Subcutaneous adipose tissue (tissue), 4 donors: Measurements from ENCODE around the gene PRKG1. TPM values are rescaled to one million over a fixed set of nuclear protein-coding genes. Genes with fewer than 3 reads are reported as not detected.

Experiments used
- CTCF ChIP-seq: fragments of 450-650 bp; IDR thresholded peaks from one replicate; pipeline ENCODE4 v1.5.1; 2016; ENCODE audit warnings: low read depth, mild to moderate bottlenecking, control low read depth, antibody characterized with exemption, moderate library complexity
- total RNA-seq, 4 donors: library from RNA; depleted of rRNA; stranded (reverse); fragments of >200 nt; gene quantifications; one replicate each; pipeline ENCODE4 v1.1.0, GENCODE V29; 2016

PRKG1 gene
- total RNA-seq, 4 donors from 2014 or later = 7.6 to 17.2 (median 10.7) TPM

- no peak for TF ChIP-seq CTCF
Measured at GRCh38 chr10:51075873-51076229, 1.6 kb downstream of the PRKG1 start.

DNA sequence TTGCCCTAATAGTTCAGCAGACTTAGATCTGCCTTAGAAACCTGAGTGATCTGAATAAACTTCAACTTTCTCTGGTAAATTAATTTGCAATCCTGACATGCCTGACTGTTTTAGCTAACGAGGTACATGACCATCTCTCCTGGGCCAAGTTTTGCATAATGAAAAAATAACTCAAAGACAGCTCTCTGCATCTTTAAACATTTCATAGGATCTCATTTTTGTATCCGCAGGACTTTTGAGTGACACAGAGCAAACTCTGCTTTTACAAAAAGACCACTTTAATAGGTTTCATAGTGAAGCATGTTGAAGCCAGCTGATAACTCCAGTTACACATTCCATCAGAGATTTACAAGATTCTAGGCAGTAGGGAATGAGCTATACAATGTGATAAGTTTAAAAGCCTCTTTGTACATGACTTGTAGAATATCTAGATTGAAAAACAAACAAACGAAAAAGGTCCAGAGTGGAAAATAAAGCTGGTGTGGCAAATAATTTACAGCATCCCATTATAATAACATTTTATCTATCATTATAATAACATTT is 2.1 kb downstream of the PRKG1 start:
- no peak for TF ChIP-seq CTCF

- TF ChIP-seq CTCF = no peak
Measured at GRCh38 chr10:51077074-51077473, 2.8 kb downstream of the PRKG1 start.

- no peak for TF ChIP-seq CTCF
Measured at GRCh38 chr10:51077507-51077906, 3.2 kb downstream of the PRKG1 start.

DNA sequence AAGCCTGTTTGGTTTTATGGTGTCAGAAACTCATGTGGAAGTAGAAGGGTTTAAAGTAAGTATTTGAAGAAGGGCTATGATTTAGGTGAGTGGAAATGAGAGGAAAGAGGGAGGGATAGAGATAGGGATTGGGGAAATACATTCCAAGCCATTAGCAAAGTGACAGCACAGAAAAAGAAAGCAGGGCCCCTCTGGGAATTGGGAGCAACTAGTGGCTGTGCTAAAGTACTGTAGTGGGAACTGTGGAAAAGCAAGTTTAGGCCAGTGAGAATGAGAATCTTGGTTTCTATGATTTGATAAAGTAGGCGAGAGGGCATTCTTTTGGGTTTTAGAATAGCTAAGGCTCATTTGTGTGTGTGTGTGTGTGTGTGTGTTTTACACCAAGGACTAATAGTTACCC is 5.0 kb downstream of the PRKG1 start:
- no peak for TF ChIP-seq CTCF

- TF ChIP-seq CTCF = no peak
Measured at GRCh38 chr10:51079766-51080165, 5.5 kb downstream of the PRKG1 start.

DNA sequence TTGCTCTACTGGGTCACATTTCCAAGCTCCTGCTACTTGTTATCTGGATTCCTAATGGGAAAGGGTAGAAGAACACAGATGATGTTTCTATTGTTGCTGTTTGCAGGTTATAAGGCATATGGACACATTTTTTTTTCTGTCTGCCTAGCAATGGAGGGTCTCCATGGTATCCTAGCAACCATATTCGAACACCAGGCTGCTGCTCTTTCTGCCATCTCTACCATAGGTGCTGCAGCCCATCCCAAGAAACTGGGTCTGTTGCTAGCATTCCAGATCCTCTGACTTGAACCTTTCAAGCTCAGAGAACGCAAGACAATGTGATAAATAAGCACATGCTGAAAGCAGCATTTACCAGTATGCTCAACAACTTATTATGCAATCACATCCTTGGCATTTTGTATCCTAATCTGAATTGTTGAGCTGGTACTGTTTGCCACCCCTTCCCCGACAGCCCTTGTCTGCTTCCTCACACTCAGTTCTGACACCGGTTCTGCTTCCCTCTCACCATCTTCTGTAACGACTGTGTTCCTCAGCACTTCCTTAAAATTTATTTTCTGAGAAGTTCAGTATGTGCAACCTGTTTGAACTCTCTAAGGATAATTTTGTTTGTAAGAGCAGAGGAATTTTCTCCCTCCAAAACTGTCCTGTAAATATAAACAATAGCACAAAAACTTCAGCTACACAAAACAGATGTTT is 6.2 kb downstream of the PRKG1 start:
- TF ChIP-seq CTCF = no peak
